Tibial nerve (tissue), 4 donors: Measurements from ENCODE around the gene TOR1A.
"Not testable (repeated sequence)": the region's sequence is repeated elsewhere in the genome, so short reads cannot be mapped to it uniquely, and the experiment has no call there.

Source experiments
- CTCF ChIP-seq, 5 experiments: fragments of 200-600 bp in 3 of 5; fragments of 450-650 bp in 2 of 5; sonication (generic) in 3 of 5; IDR thresholded peaks; one replicate each; pipeline ENCODE4 v1.5.1; 2016 to 2019; ENCODE audit warnings: antibody characterized with exemption in 5 of 5, mild to moderate bottlenecking in 3 of 5, moderate library complexity in 2 of 5
- EP300 ChIP-seq, 2 donors: sonication (generic); formaldehyde crosslinking; IDR thresholded peaks; one replicate each; pipeline ENCODE4 v1.6.1; 2017; ENCODE audit warnings: antibody characterized with exemption in 2 of 2, mild to moderate bottlenecking in 1 of 2

- not testable (repeated sequence) for TF ChIP-seq CTCF, EP300 (IDR thresholded peaks at IDR 0.05)
Observed at GRCh38 chr9:129776096-129776495, 47.8 kb downstream of the TOR1A start.
